ENCODE measurements around the gene IGSF22.

DNA sequence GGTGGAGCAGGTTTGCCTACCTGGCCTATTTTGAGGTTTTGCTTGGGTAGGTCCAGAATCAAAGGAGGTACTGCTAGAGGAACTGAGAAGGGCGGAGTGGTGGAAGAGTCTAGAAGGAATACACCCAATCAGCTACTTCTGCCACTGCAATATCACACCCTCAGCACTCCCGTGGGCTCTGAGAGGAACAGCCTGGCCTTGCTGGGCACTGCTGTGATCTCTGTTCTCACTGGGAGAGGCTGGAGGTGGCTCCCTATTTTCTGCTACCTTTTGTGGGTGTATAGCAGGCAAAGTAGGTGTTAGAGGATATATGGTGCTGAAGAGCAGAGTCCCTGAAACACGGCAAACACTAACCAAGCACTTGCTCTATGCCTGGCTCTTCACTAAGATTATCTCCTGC lies 25.0 kb upstream of the IGSF22 start:
- TF ChIP-seq, protein P1, sequence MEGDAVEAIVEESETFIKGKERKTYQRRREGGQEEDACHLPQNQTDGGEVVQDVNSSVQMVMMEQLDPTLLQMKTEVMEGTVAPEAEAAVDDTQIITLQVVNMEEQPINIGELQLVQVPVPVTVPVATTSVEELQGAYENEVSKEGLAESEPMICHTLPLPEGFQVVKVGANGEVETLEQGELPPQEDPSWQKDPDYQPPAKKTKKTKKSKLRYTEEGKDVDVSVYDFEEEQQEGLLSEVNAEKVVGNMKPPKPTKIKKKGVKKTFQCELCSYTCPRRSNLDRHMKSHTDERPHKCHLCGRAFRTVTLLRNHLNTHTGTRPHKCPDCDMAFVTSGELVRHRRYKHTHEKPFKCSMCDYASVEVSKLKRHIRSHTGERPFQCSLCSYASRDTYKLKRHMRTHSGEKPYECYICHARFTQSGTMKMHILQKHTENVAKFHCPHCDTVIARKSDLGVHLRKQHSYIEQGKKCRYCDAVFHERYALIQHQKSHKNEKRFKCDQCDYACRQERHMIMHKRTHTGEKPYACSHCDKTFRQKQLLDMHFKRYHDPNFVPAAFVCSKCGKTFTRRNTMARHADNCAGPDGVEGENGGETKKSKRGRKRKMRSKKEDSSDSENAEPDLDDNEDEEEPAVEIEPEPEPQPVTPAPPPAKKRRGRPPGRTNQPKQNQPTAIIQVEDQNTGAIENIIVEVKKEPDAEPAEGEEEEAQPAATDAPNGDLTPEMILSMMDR (IDR thresholded peaks at IDR 0.05) = no peak
- TF ChIP-seq POLR2A (IDR thresholded peaks at IDR 0.05) = no peak
- TF ChIP-seq EP300 (IDR thresholded peaks at IDR 0.05) = no peak
- no peak for TF ChIP-seq POLR2AphosphoS5 (IDR thresholded peaks at IDR 0.05)

Measured in upper lobe of left lung (tissue), 4 donors.